GM18909 (cell line): Measurements from ENCODE around the gene SOX18.
"Not testable (repeated sequence)": the region's sequence is repeated elsewhere in the genome, so short reads cannot be mapped to it uniquely, and the experiment has no call there.

ENCODE experiments used
- ATAC-seq: cut with Tn5 transposase; IDR thresholded peaks from one replicate; pipeline ENCODE4 v1.9.1; 2021; ENCODE audit warnings: mild to moderate bottlenecking; ENCODE audit not compliant: unreplicated experiment, poor library complexity

Gene SOX18

GRCh38 chr20:64049060-64049877, at the start of gene SOX18:
TSS of gene SOX18 (minus strand) at chr20:64049639. CDS start at chr20:64049516, 123 bp downstream.
- ATAC-seq = no peak

GRCh38 chr20:64098471-64099013, 49.1 kb upstream of the SOX18 start:
- no peak for ATAC-seq

GRCh38 chr20:64096535-64096934, 47.1 kb upstream of the SOX18 start:
- no peak for ATAC-seq

GRCh38 chr20:64095927-64096326, 46.5 kb upstream of the SOX18 start:
- no peak for ATAC-seq

- ATAC-seq = no peak
Measured at GRCh38 chr20:64095455-64095854, 46.0 kb upstream of the SOX18 start.

- no peak for ATAC-seq
Measured at GRCh38 chr20:64093013-64093503, 43.6 kb upstream of the SOX18 start.

GRCh38 chr20:64092258-64093012, 43.0 kb upstream of the SOX18 start:
- ATAC-seq = no peak

- no peak for ATAC-seq
Measured at GRCh38 chr20:64091770-64092169, 42.3 kb upstream of the SOX18 start.

- ATAC-seq = no peak
Measured at GRCh38 chr20:64091340-64091739, 41.9 kb upstream of the SOX18 start.

- ATAC-seq = no peak
Measured at GRCh38 chr20:64090165-64090564, 40.7 kb upstream of the SOX18 start.

GRCh38 chr20:64088586-64088985, 39.1 kb upstream of the SOX18 start:
- ATAC-seq = not testable (repeated sequence)

GRCh38 chr20:64087226-64087825, 37.9 kb upstream of the SOX18 start:
- ATAC-seq = not testable (repeated sequence)

GRCh38 chr20:64086801-64087200, 37.4 kb upstream of the SOX18 start:
- no peak for ATAC-seq

GRCh38 chr20:64084685-64085152, 35.3 kb upstream of the SOX18 start:
- no peak for ATAC-seq

- ATAC-seq = no peak
Measured at GRCh38 chr20:64083804-64084684, 34.6 kb upstream of the SOX18 start, which contains the start of gene LKAAEAR1. TSS of gene LKAAEAR1 (minus strand) at chr20:64084398. CDS start at chr20:64084219, 179 bp downstream.

GRCh38 chr20:64083378-64083803, 34.0 kb upstream of the SOX18 start:
- peak; percentile 30 for ATAC-seq

GRCh38 chr20:64082820-64083377, 33.5 kb upstream of the SOX18 start:
- no peak for ATAC-seq

GRCh38 chr20:64082126-64082731, 32.8 kb upstream of the SOX18 start:
- ATAC-seq = no peak

GRCh38 chr20:64081624-64081964, 32.2 kb upstream of the SOX18 start:
- no peak for ATAC-seq
